DMS 273 treated with DMSO at 0.1 percent for 48 hours (cell line): ENCODE results near the gene ATXN10.

ENCODE experiments used
- DNase-seq: peaks from one replicate; lab custom pipeline; 2025; lab: John Stamatoyannopoulos, UW

ATXN10 gene

DNA sequence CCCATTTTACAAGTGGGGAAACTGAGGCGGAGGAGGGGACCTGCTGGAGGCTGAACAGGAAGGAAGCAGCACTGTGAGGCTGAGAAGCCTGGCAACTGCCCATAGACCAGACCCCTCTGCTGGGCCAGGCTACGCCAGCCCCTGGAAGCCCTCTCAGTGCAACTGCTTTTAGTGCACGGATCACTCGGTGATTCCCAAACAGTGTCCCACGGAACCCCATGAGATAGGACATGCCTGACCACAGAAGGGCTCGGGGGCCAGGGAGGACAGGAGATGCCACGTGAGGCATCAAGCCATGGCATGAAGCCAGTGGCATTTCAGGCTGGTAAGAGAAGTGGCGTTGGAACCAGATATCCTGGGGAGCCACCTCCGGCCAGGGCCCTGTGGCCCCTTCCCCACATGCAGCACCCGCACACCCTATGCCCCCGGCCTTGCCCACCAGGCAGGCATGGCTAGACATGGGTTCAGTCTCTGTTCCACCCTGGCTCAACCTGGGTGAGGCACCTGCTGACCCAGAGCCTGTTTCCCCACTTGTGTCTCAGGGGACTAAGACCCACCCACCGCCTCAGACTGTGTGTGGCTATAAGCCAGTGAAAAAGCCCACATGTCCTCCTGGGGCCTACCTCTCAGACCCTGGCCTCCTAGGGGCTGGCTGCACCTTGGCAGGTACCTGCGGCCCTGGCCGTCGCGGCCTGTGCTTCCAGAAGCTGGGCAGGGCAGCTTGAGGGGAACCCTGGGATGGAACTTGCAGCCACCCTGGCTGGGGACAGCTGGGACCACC lies 221.2 kb downstream of the ATXN10 start:
- DNase-seq, result no peak

GRCh38 chr22:45893516-45893915 lies 221.9 kb downstream of the ATXN10 start:
- DNase-seq, result no peak
